ENCODE data around the gene ABCA2. TPM values are rescaled to one million over a fixed set of nuclear protein-coding genes. Genes with fewer than 3 reads are reported as not detected.

ABCA2 gene
- total RNA-seq, 1 experiment from 2014 or later, result 22.4 TPM

DNA sequence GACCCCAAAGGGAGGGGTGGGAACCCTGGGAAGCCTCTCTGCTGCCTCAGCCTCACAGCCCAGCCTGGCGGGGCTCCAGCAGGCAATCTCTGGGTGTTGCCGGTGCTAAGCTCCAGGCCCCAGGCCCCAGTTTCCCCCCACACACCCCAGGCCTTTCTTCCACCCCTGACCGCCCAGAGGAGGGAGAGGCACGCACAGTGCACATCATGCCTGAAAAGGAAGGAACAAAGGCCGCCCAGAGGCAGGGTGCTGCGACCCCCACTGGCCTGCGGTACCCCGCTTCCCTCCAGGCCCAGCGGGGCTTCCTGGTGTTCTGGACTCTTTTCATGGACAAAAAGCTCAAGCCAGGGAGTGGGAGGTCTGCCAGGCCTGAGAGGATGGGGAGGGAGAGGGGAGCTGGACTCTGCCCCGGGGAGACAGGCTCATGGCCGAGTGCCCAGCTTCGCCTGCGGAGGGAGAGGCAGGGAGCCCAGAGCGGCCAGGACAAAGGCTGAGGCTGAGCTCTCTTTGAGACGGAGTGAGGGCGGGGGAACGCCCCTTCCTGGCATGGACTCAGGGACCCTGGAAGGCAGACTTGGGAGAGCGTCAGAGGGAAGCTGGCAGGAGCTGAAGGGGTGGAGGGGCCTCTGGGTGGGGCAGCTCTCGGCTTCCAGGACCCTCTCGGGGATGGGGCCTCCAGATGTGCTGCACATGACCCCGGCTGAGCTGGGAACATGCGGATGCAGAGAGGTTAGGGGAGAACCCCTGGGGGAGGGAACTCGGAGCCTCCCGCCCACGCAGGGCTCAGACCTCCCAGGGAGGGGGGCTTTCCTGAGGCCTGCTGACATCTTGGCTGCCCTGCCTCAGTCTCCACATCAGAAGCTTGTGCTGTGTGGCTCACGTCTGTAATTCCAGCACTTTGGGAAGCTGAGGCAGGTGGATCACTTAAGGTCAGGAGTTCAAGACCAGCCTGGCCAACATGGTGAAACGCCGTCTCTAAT is 27.6 kb upstream of the ABCA2 start:
- no peak overlapping the region for H3K4ac ChIP-seq (ENCODE audit: low read depth, low read length)

More for the DNA sequence above, 27.6 kb upstream of the ABCA2 start:
- no peak overlapping the region for H3K27ac Mint-ChIP-seq
- no peaks in the 10 kb centered on the region for H4K20me1 ChIP-seq (ENCODE audit: control insufficient read depth, insufficient read depth, insufficient read length)
- H2BK120ac ChIP-seq (ENCODE audit: low read depth, low read length, poor library complexity, severe bottlenecking), result no peak overlapping the region
- no CpG with 5 or more reads among the region's 28 CpGs for WGBS (ENCODE audit: extremely low coverage, insufficient read length, low lambda C conversion rate)
- no peaks in the 10 kb centered on the region for H3K9me3 ChIP-seq (ENCODE audit: control insufficient read depth, low read depth, low read length)
- peaks cover 6% of the 10 kb centered on the region for H3K23me2 ChIP-seq (ENCODE audit: insufficient read length, low read depth, low read length, poor library complexity, severe bottlenecking)
- no peak overlapping the region for H2BK12ac ChIP-seq (ENCODE audit: insufficient read length, low read depth, low read length)
- no peak for TF ChIP-seq CTCF (conservative IDR thresholded peaks at IDR 0.05)
- no peak overlapping the region for H3T11ph ChIP-seq (ENCODE audit: low read length)
- H2AK5ac ChIP-seq (ENCODE audit: insufficient read length, low read length), result no peak overlapping the region
- H3K18ac ChIP-seq (ENCODE audit: insufficient read length, low read depth, low read length), result no peak overlapping the region
- no peak overlapping the region for H3K4me2 ChIP-seq (ENCODE audit: insufficient read depth, insufficient read length, low read length)
- no peak overlapping the region for H4K8ac ChIP-seq (replicated peaks; ENCODE audit: insufficient read length, low read depth, low read length)
- H3K36me3 Mint-ChIP-seq (ENCODE audit: insufficient read depth in 1 of 3, low read depth in 3 of 3), result no peaks in the 10 kb centered on the region
- no peak overlapping the region for H2BK20ac ChIP-seq (ENCODE audit: low read depth, low read length, poor library complexity, severe bottlenecking)
- no peaks in the 10 kb centered on the region for H3K9me3 Mint-ChIP-seq
- DNase-seq, result no peak
- no peaks in the 10 kb centered on the region for H3K79me2 ChIP-seq (ENCODE audit: insufficient read depth, low read length)
- H3K4me3 Mint-ChIP-seq, result no peak overlapping the region
- H4K5ac ChIP-seq (ENCODE audit: insufficient read length, low read depth, low read length), result no peak overlapping the region
- H3K27me3 Mint-ChIP-seq (ENCODE audit: low read depth), result peaks cover 57% of the 10 kb centered on the region
- H3K14ac ChIP-seq (ENCODE audit: insufficient read depth, low read length), result no peak overlapping the region
- H3K27me3 ChIP-seq (ENCODE audit: insufficient read depth, low read length), result peaks cover 2% of the 10 kb centered on the region; the same call in 1 of the 2 replicates
- peaks cover 2 to 7% of the 10 kb centered on the region in 2 experiments for H3K4me1 Mint-ChIP-seq
- no peaks in the 10 kb centered on the region for H3K79me1 ChIP-seq (ENCODE audit: insufficient read depth, low read depth, low read length, poor library complexity, severe bottlenecking)
- no peak overlapping the region for H2AFZ ChIP-seq (ENCODE audit: low read length)
- H3K27ac ChIP-seq (ENCODE audit: insufficient read length, low read depth, low read length), result no peak overlapping the region
- no peak overlapping the region for H2BK15ac ChIP-seq (ENCODE audit: low read depth, low read length)
- H3K9ac ChIP-seq (ENCODE audit: extremely low read depth, insufficient read length, low read length), result no peak overlapping the region
- H3K4me1 ChIP-seq (ENCODE audit: insufficient read depth, low read length), result no peaks in the 10 kb centered on the region
- H2BK5ac ChIP-seq (ENCODE audit: insufficient read length, low read length), result no peak overlapping the region
- no peak overlapping the region for H4K91ac ChIP-seq (ENCODE audit: insufficient read length, low read depth, low read length)
- H3K23ac ChIP-seq (ENCODE audit: insufficient read length, low read depth, low read length), result no peak overlapping the region
- H3K56ac ChIP-seq (ENCODE audit: insufficient read length, low read depth, low read length), result no peak overlapping the region

Measured in H9 (cell line).